ENCODE results near the gene MEF2D.

Gene MEF2D

DNA sequence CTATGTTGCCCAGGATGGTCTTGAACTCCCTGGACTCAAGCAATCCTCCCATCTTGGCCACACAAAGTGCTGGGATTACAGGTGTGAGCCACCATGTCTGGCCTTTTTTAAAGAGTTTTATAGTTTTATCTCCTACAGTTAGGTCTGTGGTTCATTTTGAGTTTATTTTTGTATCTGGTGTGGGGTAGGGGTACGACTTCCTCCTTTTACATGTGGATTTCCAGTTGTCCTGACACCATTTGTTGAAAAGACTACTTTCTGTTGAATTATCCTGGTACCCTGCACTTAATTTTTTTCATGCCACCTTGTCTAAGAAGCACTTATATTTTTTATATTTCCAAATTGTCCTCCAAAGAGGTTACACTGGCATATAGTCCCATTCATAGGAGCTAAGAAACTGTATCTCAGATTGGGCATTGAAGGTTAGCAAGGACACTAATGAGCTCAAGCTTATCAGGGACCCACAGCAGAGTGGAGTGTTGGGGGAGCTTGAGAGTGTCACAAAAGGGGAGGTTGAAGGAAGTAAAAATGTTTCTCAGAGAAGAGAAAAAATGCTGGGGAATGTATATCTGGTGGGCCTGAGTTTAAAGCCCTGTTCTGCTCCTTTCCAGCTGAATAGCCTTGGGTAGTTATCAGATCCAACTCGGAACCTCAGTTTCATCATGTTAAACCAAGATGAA lies 23.4 kb upstream of the MEF2D start:
- no peak for TF ChIP-seq TAF1 (IDR thresholded peaks at IDR 0.05; ENCODE audit: borderline replicate concordance, low read depth, low read length)
- TF ChIP-seq POLR2AphosphoS5 (IDR thresholded peaks at IDR 0.05; ENCODE audit: low read depth, low read length) = no peak
- no peak for TF ChIP-seq POLR2A (IDR thresholded peaks at IDR 0.05; ENCODE audit: low read depth, low read length)
- peak; percentile 5 for FAIRE-seq
- no peak for DNase-seq (ENCODE audit: insufficient read length)

DNA sequence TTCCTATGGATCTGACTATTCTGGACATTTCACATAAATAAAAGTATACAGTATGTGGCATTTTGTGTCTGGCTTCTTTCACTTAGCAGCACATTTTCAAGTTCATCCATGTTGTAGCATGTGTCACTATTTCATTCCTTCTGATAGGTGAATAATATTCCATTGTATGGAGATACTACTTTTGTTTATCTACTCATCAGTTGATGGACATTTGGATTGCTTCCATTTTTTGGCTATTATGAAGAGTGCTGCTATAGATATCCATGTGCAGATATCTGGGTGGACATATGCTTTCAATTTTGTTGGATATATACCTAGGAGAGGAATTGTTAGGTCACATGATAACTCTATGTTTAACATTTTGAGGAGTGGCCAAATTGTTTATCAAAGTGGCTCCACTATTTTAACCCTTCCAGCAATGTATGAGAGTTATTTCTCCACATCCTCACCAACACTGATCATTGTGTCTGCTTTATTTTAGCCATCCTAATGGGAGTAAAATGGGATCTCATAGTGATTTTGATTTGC lies 21.9 kb upstream of the MEF2D start:
- TF ChIP-seq POLR2AphosphoS5 (IDR thresholded peaks at IDR 0.05; ENCODE audit: low read depth, low read length) (no peak), POLR2A (IDR thresholded peaks at IDR 0.05; ENCODE audit: low read depth, low read length) (no peak), TAF1 (IDR thresholded peaks at IDR 0.05; ENCODE audit: borderline replicate concordance, low read depth, low read length) (no peak)
- FAIRE-seq = no peak
- DNase-seq (ENCODE audit: insufficient read length) = no peak

DNA sequence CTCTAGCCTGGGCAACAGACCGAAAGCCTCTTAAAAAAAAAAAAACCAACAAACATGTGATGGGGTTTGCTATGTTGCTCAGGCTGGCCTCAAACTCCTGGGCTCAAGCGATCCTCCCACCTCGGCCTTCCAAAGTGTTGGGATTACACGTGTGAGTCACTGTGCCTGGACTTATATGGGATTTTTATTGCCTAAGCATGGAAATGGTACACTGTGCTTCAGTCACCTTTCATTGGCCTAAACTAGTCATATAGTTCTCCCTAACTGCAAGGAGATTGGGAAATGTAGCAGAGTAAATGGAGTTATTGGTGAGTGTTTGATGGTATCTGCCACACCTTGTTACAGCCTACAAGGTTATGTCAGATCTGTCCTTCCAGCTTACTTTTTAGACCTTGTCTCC lies 17.2 kb upstream of the MEF2D start:
- TF ChIP-seq TAF1 (IDR thresholded peaks at IDR 0.05; ENCODE audit: borderline replicate concordance, low read depth, low read length) (no peak), POLR2A (IDR thresholded peaks at IDR 0.05; ENCODE audit: low read depth, low read length) (no peak), POLR2AphosphoS5 (IDR thresholded peaks at IDR 0.05; ENCODE audit: low read depth, low read length) (no peak)
- DNase-seq (ENCODE audit: insufficient read length) (no peak), FAIRE-seq (no peak)

- no peak for FAIRE-seq
- no peak for DNase-seq (ENCODE audit: insufficient read length)
- TF ChIP-seq POLR2A (IDR thresholded peaks at IDR 0.05; ENCODE audit: low read depth, low read length) (no peak), POLR2AphosphoS5 (IDR thresholded peaks at IDR 0.05; ENCODE audit: low read depth, low read length) (no peak), TAF1 (IDR thresholded peaks at IDR 0.05; ENCODE audit: borderline replicate concordance, low read depth, low read length) (no peak)
Observed at GRCh38 chr1:156516821-156517220, 16.2 kb upstream of the MEF2D start.

DNA sequence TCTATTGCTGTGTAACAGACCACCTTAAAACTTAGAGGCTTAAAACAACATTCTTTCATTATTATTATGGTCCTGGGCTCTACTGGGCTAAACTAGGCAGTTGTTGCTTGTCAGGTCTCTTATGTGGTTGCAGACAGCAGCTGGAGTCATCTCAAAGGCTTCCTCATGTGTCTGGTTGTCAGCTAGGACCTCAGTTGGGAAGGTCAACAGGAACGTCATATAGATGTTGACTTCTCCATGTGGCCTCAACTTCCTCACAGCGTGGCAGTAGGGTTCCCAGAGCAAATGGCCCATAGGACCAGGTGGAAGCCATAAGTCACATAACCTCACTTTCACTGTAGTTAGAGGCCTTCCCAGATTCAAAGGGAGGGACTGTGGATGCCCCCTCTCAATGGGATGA lies 15.4 kb upstream of the MEF2D start:
- TF ChIP-seq POLR2AphosphoS5 (IDR thresholded peaks at IDR 0.05; ENCODE audit: low read depth, low read length) (no peak), POLR2A (IDR thresholded peaks at IDR 0.05; ENCODE audit: low read depth, low read length) (no peak), TAF1 (IDR thresholded peaks at IDR 0.05; ENCODE audit: borderline replicate concordance, low read depth, low read length) (no peak)
- FAIRE-seq (no peak), DNase-seq (ENCODE audit: insufficient read length) (no peak)

DNA sequence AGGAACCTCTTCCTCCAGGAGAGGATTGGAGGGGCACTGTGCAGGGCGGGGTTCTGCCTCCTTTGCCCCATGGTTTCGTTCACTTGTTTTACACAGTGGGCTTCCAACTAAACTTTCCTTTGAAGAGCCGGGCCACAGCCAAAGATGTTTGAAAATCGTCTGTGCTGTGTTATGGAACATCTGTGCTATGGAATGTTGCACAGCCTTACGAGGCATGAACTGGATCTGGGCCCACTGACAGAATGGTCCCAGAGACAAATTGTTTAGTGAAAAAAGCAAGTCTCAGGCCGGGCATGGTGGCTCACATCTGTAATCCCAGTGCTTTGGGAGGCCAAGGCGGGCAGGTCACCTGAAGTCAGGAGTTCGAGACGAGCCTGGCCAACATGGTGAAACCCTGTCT lies 12.6 kb upstream of the MEF2D start:
- TF ChIP-seq POLR2A (IDR thresholded peaks at IDR 0.05; ENCODE audit: low read depth, low read length) (no peak), POLR2AphosphoS5 (IDR thresholded peaks at IDR 0.05; ENCODE audit: low read depth, low read length) (no peak), TAF1 (IDR thresholded peaks at IDR 0.05; ENCODE audit: borderline replicate concordance, low read depth, low read length) (no peak)
- DNase-seq (ENCODE audit: insufficient read length) (no peak), FAIRE-seq (no peak)

DNA sequence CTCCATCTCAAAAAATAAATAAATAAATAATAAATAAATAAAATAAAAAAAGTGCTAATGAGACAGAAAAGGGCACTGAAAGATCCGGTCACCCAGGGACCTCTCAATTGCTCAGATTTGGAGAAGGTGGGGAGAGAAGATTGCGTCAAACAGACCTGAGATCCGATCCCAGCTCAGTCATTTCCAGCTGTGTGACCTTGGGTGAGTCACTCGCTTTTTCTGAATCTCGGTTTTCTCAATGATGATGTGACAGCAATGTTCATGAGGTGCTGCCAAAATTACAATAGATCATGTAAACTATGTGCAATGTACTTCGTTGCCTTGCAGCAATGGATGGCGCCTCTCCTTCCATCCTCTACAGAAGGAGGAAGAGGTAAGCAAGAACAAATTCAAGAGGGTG lies 11.1 kb upstream of the MEF2D start:
- FAIRE-seq = no peak
- DNase-seq (ENCODE audit: insufficient read length) = no peak
- no peak for TF ChIP-seq POLR2AphosphoS5 (IDR thresholded peaks at IDR 0.05; ENCODE audit: low read depth, low read length)
- TF ChIP-seq POLR2A (IDR thresholded peaks at IDR 0.05; ENCODE audit: low read depth, low read length) = no peak
- TF ChIP-seq TAF1 (IDR thresholded peaks at IDR 0.05; ENCODE audit: borderline replicate concordance, low read depth, low read length) = no peak

GRCh38 chr1:156510709-156511108 lies 10.1 kb upstream of the MEF2D start:
- TF ChIP-seq POLR2AphosphoS5 (IDR thresholded peaks at IDR 0.05; ENCODE audit: low read depth, low read length) (no peak), TAF1 (IDR thresholded peaks at IDR 0.05; ENCODE audit: borderline replicate concordance, low read depth, low read length) (no peak), POLR2A (IDR thresholded peaks at IDR 0.05; ENCODE audit: low read depth, low read length) (no peak)
- DNase-seq (ENCODE audit: insufficient read length) = no peak
- no peak for FAIRE-seq

- no peak for TF ChIP-seq TAF1 (IDR thresholded peaks at IDR 0.05; ENCODE audit: borderline replicate concordance, low read depth, low read length)
- no peak for TF ChIP-seq POLR2A (IDR thresholded peaks at IDR 0.05; ENCODE audit: low read depth, low read length)
- no peak for TF ChIP-seq POLR2AphosphoS5 (IDR thresholded peaks at IDR 0.05; ENCODE audit: low read depth, low read length)
- DNase-seq (ENCODE audit: insufficient read length) = no peak
- FAIRE-seq = no peak
Observed at GRCh38 chr1:156509424-156510034, 9.0 kb upstream of the MEF2D start.

DNA sequence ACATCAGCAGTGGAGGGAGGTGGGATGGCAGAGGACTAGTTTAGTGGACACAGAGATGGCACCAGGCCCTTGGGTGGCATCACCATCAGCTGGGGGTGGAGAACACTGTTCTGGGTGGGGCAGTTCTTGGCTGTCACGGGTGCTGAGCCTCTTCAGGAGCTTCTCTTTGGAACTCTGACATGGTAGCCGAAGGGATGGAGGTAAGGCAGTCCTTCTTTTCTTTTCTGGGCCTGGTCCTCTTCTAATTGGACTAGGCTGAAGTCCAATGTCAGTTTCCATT lies 8.3 kb upstream of the MEF2D start:
- TF ChIP-seq TAF1 (IDR thresholded peaks at IDR 0.05; ENCODE audit: borderline replicate concordance, low read depth, low read length) = no peak
- no peak for TF ChIP-seq POLR2A (IDR thresholded peaks at IDR 0.05; ENCODE audit: low read depth, low read length)
- TF ChIP-seq POLR2AphosphoS5 (IDR thresholded peaks at IDR 0.05; ENCODE audit: low read depth, low read length) = no peak
- FAIRE-seq (no peak), DNase-seq (ENCODE audit: insufficient read length) (no peak)

- TF ChIP-seq TAF1 (IDR thresholded peaks at IDR 0.05; ENCODE audit: borderline replicate concordance, low read depth, low read length) = peak; percentile 27; the same call in 1 of the 2 replicates
- no peak for TF ChIP-seq POLR2AphosphoS5 (IDR thresholded peaks at IDR 0.05; ENCODE audit: low read depth, low read length)
- TF ChIP-seq POLR2A (IDR thresholded peaks at IDR 0.05; ENCODE audit: low read depth, low read length) = peak; percentile 68; the same call in 1 of the 2 replicates
- FAIRE-seq (peak; percentile 74), DNase-seq (ENCODE audit: insufficient read length) (no peak)
Observed at GRCh38 chr1:156508205-156508954, 7.8 kb upstream of the MEF2D start.

Data from GM12892 (cell line).